ENCODE measurements around the gene MMEL1. TPM values are rescaled to one million over a fixed set of nuclear protein-coding genes. Genes with fewer than 3 reads are reported as not detected.

MMEL1 gene
- total and polyA plus RNA-seq, 2 donors (not counting 3 experiments of a cell fraction or from before 2014, with no cell fraction given) = 1.1 to 1.2 TPM

- H3K27me3 ChIP-seq (ENCODE audit: control insufficient read depth in 2 of 2, insufficient read depth in 2 of 2, low read length in 2 of 2) = peaks cover 8 to 12% of the 10 kb centered on the region in 2 experiments
- DNase-seq (ENCODE audit: low read depth, low spot score) (no peak), FAIRE-seq (no peak)
- no peaks in the 10 kb centered on the region for H3K9me1 ChIP-seq (replicated peaks; ENCODE audit: control insufficient read depth, extremely low read depth, insufficient read depth, low read length)
- no peak overlapping the region for H2AFZ ChIP-seq (ENCODE audit: low read depth, low read length)
- H3K79me2 ChIP-seq (ENCODE audit: control insufficient read depth, insufficient read depth, low read length) = no peaks in the 10 kb centered on the region
- no peaks in the 10 kb centered on the region for H3K9me3 ChIP-seq (replicated peaks; ENCODE audit: control insufficient read depth, insufficient read depth, low read length)
- TF ChIP-seq MYC (IDR thresholded peaks at IDR 0.05; ENCODE audit: low read depth, low read length) = no peak
- no peak for TF ChIP-seq GATA2 (IDR thresholded peaks at IDR 0.05; ENCODE audit: insufficient read depth, insufficient read length, low read depth, low read length)
- no peak for TF ChIP-seq MAX (IDR thresholded peaks at IDR 0.05; ENCODE audit: insufficient read depth, insufficient read length)
- no peak for TF ChIP-seq POLR2A (IDR thresholded peaks at IDR 0.05; ENCODE audit: low read depth, low read length)
- no peak for TF ChIP-seq EZH2 (IDR thresholded peaks at IDR 0.05; ENCODE audit: borderline replicate concordance, low read depth, low read length, severe bottlenecking)
- no peak for TF ChIP-seq FOS (IDR thresholded peaks at IDR 0.05; ENCODE audit: borderline replicate concordance, insufficient read depth, low read length)
- TF ChIP-seq POLR2AphosphoS5 (IDR thresholded peaks at IDR 0.05; ENCODE audit: insufficient read depth, low read depth, low read length) = no peak
- TF ChIP-seq JUN (IDR thresholded peaks at IDR 0.05; ENCODE audit: borderline replicate concordance, insufficient read depth, insufficient read length, low read depth) = no peak
- no peak for TF ChIP-seq CTCF (IDR thresholded peaks at IDR 0.05; ENCODE audit: extremely low read depth in 1 of 2, insufficient read depth in 1 of 2, low read depth in 1 of 2, low read length in 2 of 2)
- intact Hi-C loops (cut with micrococcal nuclease) (no loop called here), dilution Hi-C loops (cut with MboI; ENCODE audit: extremely low pct_ligation_motif_present, low sequenced_read_pairs) (no loop called here)
- no peak overlapping the region for H3K27ac ChIP-seq (ENCODE audit: insufficient read depth, low read depth, low read length)
- no peaks in the 10 kb centered on the region for H3K4me1 ChIP-seq (ENCODE audit: control insufficient read depth, extremely low read depth, insufficient read depth, low read length)
- no peak overlapping the region for H3K4me2 ChIP-seq (ENCODE audit: insufficient read depth, low read length)
- no TSS peak for BruUV-seq (replicated peaks)
- H3K9ac ChIP-seq (replicated peaks; ENCODE audit: extremely low read depth, insufficient read depth, low read length) = no peak overlapping the region
- H3K36me3 ChIP-seq (ENCODE audit: control insufficient read depth in 2 of 2, extremely low read depth in 1 of 2, insufficient read depth in 2 of 2, low read length in 2 of 2) = no peaks in the 10 kb centered on the region
- no peak overlapping the region for H3K4me3 ChIP-seq (replicated peaks in 1 of 3; ENCODE audit: insufficient read depth in 1 of 3, low read depth in 1 of 3, low read length in 3 of 3)
- ChIA-PET POLR2A (no interaction called here), CTCF (no interaction called here)
- no peaks in the 10 kb centered on the region for H4K20me1 ChIP-seq (replicated peaks; ENCODE audit: control insufficient read depth, extremely low read depth, insufficient read depth, low read length)
Measured at GRCh38 chr1:2625311-2625710, 7.5 kb downstream of the MMEL1 start.

Data from endothelial cell of umbilical vein (primary cell).